Stimulated activated CD4-positive, alpha-beta T cell treated with anti-CD3 and anti-CD28 coated beads, Interleukin-4, amount 100 ng/mL, for 1 hour (primary cell): ENCODE results near the gene PTPN2.
"Not testable (repeated sequence)": the region's sequence is repeated elsewhere in the genome, so short reads cannot be mapped to it uniquely, and the experiment has no call there.

Experiments used
- DNase-seq: peaks from one replicate; pipeline ENCODE4 v3.0.0-alpha.2; 2020

The PTPN2 gene

GRCh38 chr18:12890964-12891363, 6.9 kb upstream of the PTPN2 start:
- DNase-seq = no peak

GRCh38 chr18:12886498-12887126, 2.6 kb upstream of the PTPN2 start:
- DNase-seq = no peak

- DNase-seq = no peak
Measured at GRCh38 chr18:12885500-12885899, 1.5 kb upstream of the PTPN2 start.

GRCh38 chr18:12884406-12885323, 628 bp upstream of the PTPN2 start:
- DNase-seq = no peak

GRCh38 chr18:12883372-12883683, 709 bp downstream of the PTPN2 start:
- no peak for DNase-seq

- DNase-seq = no peak
Measured at GRCh38 chr18:12882453-12883371, 1.3 kb downstream of the PTPN2 start.

- no peak for DNase-seq
Measured at GRCh38 chr18:12880541-12880910, 3.5 kb downstream of the PTPN2 start.

GRCh38 chr18:12879840-12880540, 4.0 kb downstream of the PTPN2 start:
- DNase-seq = no peak

- not testable (repeated sequence) for DNase-seq
Measured at GRCh38 chr18:12874992-12875391, 9.0 kb downstream of the PTPN2 start.

GRCh38 chr18:12873961-12874567, 10.0 kb downstream of the PTPN2 start:
- DNase-seq = not testable (repeated sequence)

GRCh38 chr18:12872408-12872807, 11.6 kb downstream of the PTPN2 start:
- DNase-seq = no peak

- no peak for DNase-seq
Measured at GRCh38 chr18:12868576-12868975, 15.5 kb downstream of the PTPN2 start.

GRCh38 chr18:12867441-12868123, 16.5 kb downstream of the PTPN2 start:
- no peak for DNase-seq

- no peak for DNase-seq
Measured at GRCh38 chr18:12863687-12864216, 20.3 kb downstream of the PTPN2 start.

- DNase-seq = no peak
Measured at GRCh38 chr18:12862874-12863482, 21.1 kb downstream of the PTPN2 start.

- DNase-seq = no peak
Measured at GRCh38 chr18:12862467-12862866, 21.6 kb downstream of the PTPN2 start.

GRCh38 chr18:12861637-12862036, 22.4 kb downstream of the PTPN2 start:
- DNase-seq = no peak

GRCh38 chr18:12860530-12860929, 23.5 kb downstream of the PTPN2 start:
- no peak for DNase-seq

GRCh38 chr18:12858991-12859390, 25.0 kb downstream of the PTPN2 start:
- DNase-seq = no peak

- DNase-seq = no peak
Measured at GRCh38 chr18:12857991-12858544, 26.0 kb downstream of the PTPN2 start.
